Activated T-helper 1 cell treated with anti-CD3 and anti-CD28 coated beads, Interleukin-12 subunit alpha, Interleukin-12 subunit beta, Interleukin-2, Interleukin-4 antibody, amounts not matched to agents 30 ng/mL and 10 ng/mL and 1 ng/mL, durations not matched to agents 14 hours and 24 hours and 36 hours (primary cell): ENCODE measurements around the gene EDA. TPM values are rescaled to one million over a fixed set of nuclear protein-coding genes. Genes with fewer than 3 reads are reported as not detected.
"Not testable (repeated sequence)": the region's sequence is repeated elsewhere in the genome, so short reads cannot be mapped to it uniquely, and the experiment has no call there.

Source experiments
- DNase-seq: peaks from one replicate; pipeline ENCODE4 v3.0.0; 2021; ENCODE audit warnings: low spot score
- H3K27ac Mint-ChIP-seq: one replicate; pipeline ENCODE4 v1.8.0; 2021; ENCODE audit warnings: mild to moderate bottlenecking, mixed read lengths
- H3K27me3 Mint-ChIP-seq: one replicate; pipeline ENCODE4 v1.8.0; 2022; ENCODE audit warnings: mild to moderate bottlenecking, moderate library complexity, mixed read lengths; ENCODE audit not compliant: insufficient read depth
- H3K36me3 Mint-ChIP-seq: one replicate; pipeline ENCODE4 v1.8.0; 2021; ENCODE audit warnings: low read depth, mixed read lengths
- H3K4me1 Mint-ChIP-seq: one replicate; pipeline ENCODE4 v1.8.0; 2021; ENCODE audit warnings: low read depth, mixed read lengths
- H3K4me3 Mint-ChIP-seq: one replicate; pipeline ENCODE4 v1.8.0; 2021; ENCODE audit warnings: mild to moderate bottlenecking, moderate library complexity, mixed read lengths
- H3K9me3 Mint-ChIP-seq: one replicate; pipeline ENCODE4 v1.8.0; 2021; ENCODE audit warnings: mixed read lengths
- intact Hi-C: fragments of 100-400 bp; cut with micrococcal nuclease; formaldehyde crosslinking; loops from one replicate; pipeline ENCODE4 v1.15.1; 2024
- total RNA-seq: library from RNA; stranded (reverse); gene quantifications from 2 replicates; pipeline ENCODE4 v1.2.3, GENCODE V29; 2022

Gene EDA
- total RNA-seq, 1 donor from 2014 or later = 1.6 TPM

GRCh38 chrX:69995362-69996112, 379.6 kb downstream of the EDA start:
- Mint-ChIP-seq H3K27me3 (peaks cover 1% of the 10 kb centered on the region), H3K27ac (no peak overlapping the region)

GRCh38 chrX:69996113-69996468, 380.2 kb downstream of the EDA start:
- Mint-ChIP-seq H3K27ac (no peak overlapping the region), H3K36me3 (no peaks in the 10 kb centered on the region), H3K27me3 (peaks cover 1% of the 10 kb centered on the region), H3K4me3 (no peak overlapping the region), H3K4me1 (no peaks in the 10 kb centered on the region), H3K9me3 (peaks cover 4% of the 10 kb centered on the region)
- DNase-seq = no peak
- intact Hi-C loops = no loop called here

More at GRCh38 chrX:69995362-69996112, 379.6 kb downstream of the EDA start:
- no peak overlapping the region for H3K4me3 Mint-ChIP-seq
- intact Hi-C loops = no loop called here
- DNase-seq = no peak
- peaks cover 4% of the 10 kb centered on the region for H3K9me3 Mint-ChIP-seq
- H3K4me1 Mint-ChIP-seq = no peaks in the 10 kb centered on the region
- H3K36me3 Mint-ChIP-seq = no peaks in the 10 kb centered on the region

GRCh38 chrX:69998299-69998698, 382.4 kb downstream of the EDA start:
- H3K9me3 Mint-ChIP-seq, H3K27me3 Mint-ChIP-seq, intact Hi-C loops, H3K4me3 Mint-ChIP-seq, DNase-seq, H3K36me3 Mint-ChIP-seq, H3K27ac Mint-ChIP-seq, H3K4me1 Mint-ChIP-seq: not testable (repeated sequence)

- H3K4me1 Mint-ChIP-seq = no peaks in the 10 kb centered on the region
- intact Hi-C loops = no loop called here
- H3K9me3 Mint-ChIP-seq = peaks cover 4% of the 10 kb centered on the region
- H3K36me3 Mint-ChIP-seq = no peaks in the 10 kb centered on the region
- DNase-seq = no peak
- no peak overlapping the region for H3K27ac Mint-ChIP-seq
- H3K4me3 Mint-ChIP-seq = no peak overlapping the region
- H3K27me3 Mint-ChIP-seq = no peaks in the 10 kb centered on the region
Observed at GRCh38 chrX:70001269-70001668, 385.4 kb downstream of the EDA start.

GRCh38 chrX:70001708-70002341, 385.9 kb downstream of the EDA start:
- intact Hi-C loops = no loop called here

GRCh38 chrX:70007946-70008345, 392.0 kb downstream of the EDA start:
- H3K27me3 Mint-ChIP-seq = no peaks in the 10 kb centered on the region
- no peaks in the 10 kb centered on the region for H3K36me3 Mint-ChIP-seq
- no peak for DNase-seq
- no peak overlapping the region for H3K4me3 Mint-ChIP-seq
- intact Hi-C loops = no loop called here
- H3K27ac Mint-ChIP-seq = no peak overlapping the region
- H3K9me3 Mint-ChIP-seq = no peaks in the 10 kb centered on the region
- no peaks in the 10 kb centered on the region for H3K4me1 Mint-ChIP-seq

More at GRCh38 chrX:70001708-70002341, 385.9 kb downstream of the EDA start:
- peaks cover 4% of the 10 kb centered on the region for H3K9me3 Mint-ChIP-seq
- H3K4me1 Mint-ChIP-seq = no peaks in the 10 kb centered on the region
- H3K27me3 Mint-ChIP-seq = no peaks in the 10 kb centered on the region
- no peaks in the 10 kb centered on the region for H3K36me3 Mint-ChIP-seq
- DNase-seq = no peak
- no peak overlapping the region for H3K27ac Mint-ChIP-seq
- no peak overlapping the region for H3K4me3 Mint-ChIP-seq

- Mint-ChIP-seq H3K9me3 (no peaks in the 10 kb centered on the region), H3K36me3 (no peaks in the 10 kb centered on the region), H3K4me3 (no peak overlapping the region), H3K27me3 (no peaks in the 10 kb centered on the region), H3K4me1 (no peaks in the 10 kb centered on the region), H3K27ac (no peak overlapping the region)
- no peak for DNase-seq
- intact Hi-C loops = no loop called here
Observed at GRCh38 chrX:70009049-70009448, 393.1 kb downstream of the EDA start.

GRCh38 chrX:70009970-70010369, 394.1 kb downstream of the EDA start:
- no peaks in the 10 kb centered on the region for H3K4me1 Mint-ChIP-seq
- H3K27ac Mint-ChIP-seq = no peak overlapping the region
- DNase-seq = no peak
- peaks cover 4% of the 10 kb centered on the region for H3K27me3 Mint-ChIP-seq
- intact Hi-C loops = no loop called here
- no peaks in the 10 kb centered on the region for H3K9me3 Mint-ChIP-seq
- H3K36me3 Mint-ChIP-seq = no peaks in the 10 kb centered on the region
- H3K4me3 Mint-ChIP-seq = no peak overlapping the region

GRCh38 chrX:70012756-70013155, 396.8 kb downstream of the EDA start:
- intact Hi-C loops = no loop called here
- Mint-ChIP-seq H3K4me1 (peaks cover 17% of the 10 kb centered on the region), H3K27me3 (peaks cover 7% of the 10 kb centered on the region), H3K27ac (no peak overlapping the region), H3K36me3 (no peaks in the 10 kb centered on the region), H3K4me3 (no peak overlapping the region), H3K9me3 (no peaks in the 10 kb centered on the region)
- no peak for DNase-seq

- Mint-ChIP-seq H3K4me3 (no peak overlapping the region), H3K27ac (no peak overlapping the region), H3K4me1 (peaks cover 17% of the 10 kb centered on the region), H3K36me3 (no peaks in the 10 kb centered on the region), H3K9me3 (no peaks in the 10 kb centered on the region), H3K27me3 (peaks cover 9% of the 10 kb centered on the region)
- intact Hi-C loops = no loop called here
- no peak for DNase-seq
Observed at GRCh38 chrX:70013466-70014381, 397.8 kb downstream of the EDA start.

- intact Hi-C loops = no loop called here
- no peak overlapping the region for H3K27ac Mint-ChIP-seq
- H3K9me3 Mint-ChIP-seq = no peaks in the 10 kb centered on the region
- no peak overlapping the region for H3K4me3 Mint-ChIP-seq
- H3K27me3 Mint-ChIP-seq = peaks cover 9% of the 10 kb centered on the region
- no peak for DNase-seq
- H3K36me3 Mint-ChIP-seq = no peaks in the 10 kb centered on the region
- peaks cover 17% of the 10 kb centered on the region for H3K4me1 Mint-ChIP-seq
Observed at GRCh38 chrX:70016513-70016912, 400.6 kb downstream of the EDA start.

GRCh38 chrX:70022616-70023015, 406.7 kb downstream of the EDA start:
- H3K27me3 Mint-ChIP-seq = peaks cover 5% of the 10 kb centered on the region
- no peaks in the 10 kb centered on the region for H3K36me3 Mint-ChIP-seq
- no peak overlapping the region for H3K27ac Mint-ChIP-seq
- H3K4me3 Mint-ChIP-seq = no peak overlapping the region
- intact Hi-C loops = no loop called here
- no peak for DNase-seq
- peaks cover 19% of the 10 kb centered on the region for H3K4me1 Mint-ChIP-seq
- no peaks in the 10 kb centered on the region for H3K9me3 Mint-ChIP-seq

- intact Hi-C loops = no loop called here
- no peak overlapping the region for H3K4me3 Mint-ChIP-seq
- peaks cover 2% of the 10 kb centered on the region for H3K27me3 Mint-ChIP-seq
- peaks cover 27% of the 10 kb centered on the region for H3K4me1 Mint-ChIP-seq
- H3K36me3 Mint-ChIP-seq = no peaks in the 10 kb centered on the region
- no peaks in the 10 kb centered on the region for H3K9me3 Mint-ChIP-seq
- DNase-seq = no peak
- no peak overlapping the region for H3K27ac Mint-ChIP-seq
Observed at GRCh38 chrX:70025464-70025863, 409.6 kb downstream of the EDA start.
